GM19240 (cell line): ENCODE measurements around the gene SP140L.
"Not testable (repeated sequence)": the region's sequence is repeated elsewhere in the genome, so short reads cannot be mapped to it uniquely, and the experiment has no call there.

Experiments
- DNase-seq: peaks from one replicate; pipeline ENCODE4 v3.0.0; 2011; ENCODE audit warnings: low spot score; ENCODE audit not compliant: insufficient read length

The SP140L gene

GRCh38 chr2:230326453-230327417 is at the start of gene SP140L:
Gene SP140L, plus strand, starts transcription at chr2:230327193. Its CDS starts 77 bp downstream, at chr2:230327270.
- DNase-seq, result peak; percentile 60

GRCh38 chr2:230282936-230283335 is 44.1 kb upstream of the SP140L start:
- no peak for DNase-seq

GRCh38 chr2:230286048-230286447 is 40.9 kb upstream of the SP140L start:
- no peak for DNase-seq

GRCh38 chr2:230289311-230289710 is 37.7 kb upstream of the SP140L start:
- not testable (repeated sequence) for DNase-seq

GRCh38 chr2:230295192-230295591 is 31.8 kb upstream of the SP140L start:
- DNase-seq, result no peak

- DNase-seq, result no peak
Measured at GRCh38 chr2:230296917-230297316, 30.1 kb upstream of the SP140L start.

- DNase-seq, result no peak
Measured at GRCh38 chr2:230299618-230300017, 27.4 kb upstream of the SP140L start.

GRCh38 chr2:230305416-230306275 is 21.3 kb upstream of the SP140L start:
- no peak for DNase-seq

- DNase-seq, result no peak
Measured at GRCh38 chr2:230306474-230306873, 20.5 kb upstream of the SP140L start.

- DNase-seq, result no peak
Measured at GRCh38 chr2:230307485-230307884, 19.5 kb upstream of the SP140L start.

- no peak for DNase-seq
Measured at GRCh38 chr2:230308402-230309000, 18.5 kb upstream of the SP140L start.

GRCh38 chr2:230310792-230311191 is 16.2 kb upstream of the SP140L start:
- DNase-seq, result not testable (repeated sequence)

- not testable (repeated sequence) for DNase-seq
Measured at GRCh38 chr2:230311634-230312033, 15.4 kb upstream of the SP140L start.

GRCh38 chr2:230312638-230313037 is 14.4 kb upstream of the SP140L start:
- no peak for DNase-seq

- DNase-seq, result no peak
Measured at GRCh38 chr2:230317366-230317765, 9.6 kb upstream of the SP140L start.

- DNase-seq, result no peak
Measured at GRCh38 chr2:230318190-230319121, 8.5 kb upstream of the SP140L start.

- DNase-seq, result peak; percentile 49
Measured at GRCh38 chr2:230319211-230319862, 7.7 kb upstream of the SP140L start.

GRCh38 chr2:230321031-230321430 is 6.0 kb upstream of the SP140L start:
- no peak for DNase-seq

GRCh38 chr2:230322561-230323384 is 4.2 kb upstream of the SP140L start:
- no peak for DNase-seq
